Liver (tissue), 3 donors: ENCODE measurements around the gene RPL36AL.

Source experiments
- ATF3 ChIP-seq: IDR thresholded peaks from 2 replicates; pipeline ENCODE4 v1.6.1; 2016; ENCODE audit warnings: antibody characterized with exemption
- CTCF ChIP-seq: fragments of 150-350 bp; IDR thresholded peaks from 2 replicates; pipeline ENCODE4 v1.5.1; 2017; ENCODE audit warnings: improper control_type of control experiment, low read depth, low read length; ENCODE audit not compliant: missing input control
- EGR1 ChIP-seq, 2 donors: IDR thresholded peaks; 2 replicates each; pipeline ENCODE4 v1.6.1; 2016 to 2018; ENCODE audit warnings: antibody characterized with exemption in 2 of 2, low read depth in 2 of 2
- GABPA ChIP-seq, 2 donors: IDR thresholded peaks in 1 of 2; conservative IDR thresholded peaks in 1 of 2; 2 replicates each; pipeline ENCODE4 v1.6.1; 2016; ENCODE audit warnings: antibody characterized with exemption in 2 of 2, mild to moderate bottlenecking in 1 of 2, moderate library complexity in 1 of 2
- HNF4A ChIP-seq, 2 donors: conservative IDR thresholded peaks; 2 replicates each; pipeline ENCODE4 v1.6.1; 2016; ENCODE audit warnings: antibody characterized with exemption in 2 of 2, mild to moderate bottlenecking in 2 of 2
- JUND ChIP-seq, 2 donors: IDR thresholded peaks; 2 replicates each; pipeline ENCODE4 v1.6.1; 2016; ENCODE audit warnings: antibody characterized with exemption in 2 of 2
- RAD21 ChIP-seq, 2 donors: IDR thresholded peaks; 2 replicates each; pipeline ENCODE4 v1.6.1; 2016; ENCODE audit warnings: antibody characterized with exemption in 2 of 2, mild to moderate bottlenecking in 2 of 2
- REST ChIP-seq: IDR thresholded peaks from 2 replicates; pipeline ENCODE4 v1.6.1; 2016; ENCODE audit warnings: antibody characterized with exemption, mild to moderate bottlenecking
- TAF1 ChIP-seq: conservative IDR thresholded peaks from 2 replicates; pipeline ENCODE4 v1.6.1; 2016; ENCODE audit warnings: antibody characterized with exemption, mild to moderate bottlenecking
- donor health status: healthy.
- donor health status: healthy.

GRCh38 chr14:49582113-49582977, 38.1 kb downstream of the RPL36AL start:
- no peak for TF ChIP-seq CTCF
- TF ChIP-seq REST, result no peak
- TF ChIP-seq GABPA (IDR thresholded peaks at IDR 0.05 in 1 of 2, conservative IDR thresholded peaks at IDR 0.05 in 1 of 2), result no peak
- no peak for TF ChIP-seq RAD21 (IDR thresholded peaks at IDR 0.05)
- no peak for TF ChIP-seq ATF3
- TF ChIP-seq HNF4A (conservative IDR thresholded peaks at IDR 0.05), result no peak
- TF ChIP-seq EGR1 (IDR thresholded peaks at IDR 0.05; ENCODE audit: low read depth in 2 of 2), result no peak
- no peak for TF ChIP-seq TAF1
- TF ChIP-seq JUND (IDR thresholded peaks at IDR 0.05), result no peak
